Activated CD4-positive, CD25-positive, alpha-beta regulatory T cell treated with anti-CD3 and anti-CD28 coated beads, Interleukin-2, amount 50 U/mL, for 16 hours (primary cell): ENCODE results near the gene EEF2K.

ENCODE experiments used
- DNase-seq: peaks from one replicate; pipeline ENCODE4 v3.0.0-alpha.2; 2020; ENCODE audit warnings: low read depth, low spot score

Gene EEF2K

GRCh38 chr16:22240023-22240710, 34.1 kb downstream of the EEF2K start:
- DNase-seq = no peak

DNA sequence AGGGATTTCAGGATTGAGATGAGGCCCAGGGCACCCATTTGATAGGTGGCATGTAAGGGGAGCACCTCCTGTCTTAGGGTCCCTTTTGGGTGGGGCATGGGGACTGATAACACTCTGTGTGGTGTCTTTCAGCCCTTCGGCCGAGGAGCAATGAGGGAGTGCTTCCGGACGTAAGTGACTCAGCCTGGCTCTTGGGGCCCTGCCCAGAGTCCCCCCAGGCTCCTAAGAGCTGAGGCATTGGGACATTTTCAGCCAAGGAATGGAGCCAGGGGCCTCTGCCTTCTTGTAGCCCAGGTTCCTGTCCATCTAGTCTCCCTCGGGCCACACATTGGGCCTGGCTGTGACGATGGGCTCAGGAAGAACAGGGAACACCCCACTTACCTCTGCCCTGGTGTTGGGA, 44.4 kb downstream of the EEF2K start:
- DNase-seq = no peak

- no peak for DNase-seq
Measured at GRCh38 chr16:22252317-22252716, 46.2 kb downstream of the EEF2K start.

GRCh38 chr16:22253272-22253671, 47.2 kb downstream of the EEF2K start:
- no peak for DNase-seq

DNA sequence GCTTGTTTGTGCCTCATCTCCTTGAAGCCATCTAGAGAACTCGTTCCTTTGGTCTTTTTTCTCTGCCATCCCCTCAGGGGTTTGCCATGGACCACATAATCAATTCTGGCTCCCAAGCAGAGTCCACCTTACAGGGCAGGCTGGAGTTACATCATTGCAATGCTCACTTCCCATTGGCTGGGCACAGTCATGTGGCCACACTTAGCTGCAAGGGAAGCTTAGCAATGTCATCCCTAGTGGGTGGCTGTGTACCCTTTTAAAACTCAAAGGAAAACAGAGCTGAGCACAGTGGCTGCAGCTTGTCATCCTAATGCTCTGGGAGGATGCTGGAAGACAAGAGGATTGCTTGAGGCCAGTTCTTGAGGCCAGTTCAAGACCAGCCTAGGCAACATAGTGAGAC, 49.3 kb downstream of the EEF2K start:
- DNase-seq = no peak

DNA sequence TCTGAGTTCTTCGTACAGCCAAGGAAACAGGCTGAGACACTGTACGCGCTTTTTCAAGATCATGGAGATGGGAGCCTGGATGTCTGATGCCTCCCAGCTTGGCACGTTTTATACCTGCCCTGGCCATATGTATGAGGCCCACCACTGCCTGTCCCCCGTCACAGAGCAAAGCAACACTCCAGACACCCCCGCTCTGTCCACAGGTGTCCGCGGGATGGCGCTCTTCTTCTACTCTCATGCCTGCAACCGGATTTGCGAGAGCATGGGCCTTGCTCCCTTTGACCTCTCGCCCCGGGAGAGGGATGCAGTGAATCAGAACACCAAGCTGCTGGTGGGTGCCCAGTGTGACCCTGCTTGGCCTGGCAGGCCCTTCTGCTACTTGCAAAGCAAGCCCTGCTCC, 51.4 kb downstream of the EEF2K start:
- DNase-seq = no peak

DNA sequence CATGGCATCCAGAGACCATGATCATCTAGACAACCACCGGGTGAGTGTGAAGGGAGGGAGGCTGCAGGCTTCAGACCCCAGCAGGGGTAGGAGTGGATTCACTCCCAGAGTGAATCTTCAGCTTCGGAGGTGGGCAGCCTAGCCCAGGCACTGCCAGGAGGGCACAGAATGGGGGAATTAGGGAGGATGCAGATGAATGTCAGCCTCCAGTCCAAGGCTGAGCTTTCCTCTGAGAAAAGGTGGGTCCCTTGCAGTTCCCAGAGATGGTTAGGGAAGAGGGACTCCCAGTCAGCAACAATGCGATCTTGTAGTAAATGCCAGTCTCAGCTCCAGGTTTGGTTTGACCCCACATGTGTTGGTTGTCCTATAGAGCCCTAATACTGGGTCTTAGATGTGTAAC, 54.4 kb downstream of the EEF2K start:
- no peak for DNase-seq

GRCh38 chr16:22262460-22262859, 56.4 kb downstream of the EEF2K start:
- DNase-seq = no peak

DNA sequence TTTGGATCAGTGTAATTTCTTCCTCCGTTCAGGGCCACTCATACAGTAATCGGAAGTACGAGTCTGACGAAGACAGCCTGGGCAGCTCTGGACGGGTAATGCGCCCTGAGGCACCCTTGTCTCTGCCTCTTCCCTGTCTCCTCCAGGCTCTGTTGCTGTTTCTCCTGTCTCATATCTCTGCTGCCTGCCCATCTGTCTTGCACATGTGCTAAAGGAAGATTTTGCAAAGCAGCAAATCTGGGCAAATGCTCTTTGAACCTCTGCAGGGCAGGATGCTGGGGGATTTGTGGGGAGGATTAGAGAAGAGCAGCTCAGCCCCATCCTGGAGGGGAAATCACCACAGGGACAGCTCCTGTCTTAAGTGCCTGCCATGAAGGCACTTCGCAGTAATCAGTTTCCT, 58.7 kb downstream of the EEF2K start:
- no peak for DNase-seq

DNA sequence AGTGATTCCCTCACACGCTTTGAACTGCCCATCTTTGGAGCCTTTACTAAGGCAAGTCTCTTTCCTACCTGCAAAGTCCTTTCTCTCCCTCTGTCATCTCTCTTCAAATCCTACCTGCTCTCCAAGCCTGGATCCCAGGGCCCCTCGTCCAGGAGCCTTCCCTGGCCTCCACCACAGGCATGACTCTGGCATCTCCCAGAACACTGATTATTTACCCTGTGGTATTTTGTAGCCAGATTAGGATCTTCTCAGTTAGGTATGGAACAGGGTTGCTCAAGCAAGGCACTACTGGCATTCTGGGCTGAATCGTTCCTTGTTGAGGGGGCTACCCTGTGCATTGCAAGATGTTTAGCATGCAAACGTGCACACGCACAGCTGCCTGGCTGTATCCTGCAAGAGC, 59.3 kb downstream of the EEF2K start:
- DNase-seq = no peak

DNA sequence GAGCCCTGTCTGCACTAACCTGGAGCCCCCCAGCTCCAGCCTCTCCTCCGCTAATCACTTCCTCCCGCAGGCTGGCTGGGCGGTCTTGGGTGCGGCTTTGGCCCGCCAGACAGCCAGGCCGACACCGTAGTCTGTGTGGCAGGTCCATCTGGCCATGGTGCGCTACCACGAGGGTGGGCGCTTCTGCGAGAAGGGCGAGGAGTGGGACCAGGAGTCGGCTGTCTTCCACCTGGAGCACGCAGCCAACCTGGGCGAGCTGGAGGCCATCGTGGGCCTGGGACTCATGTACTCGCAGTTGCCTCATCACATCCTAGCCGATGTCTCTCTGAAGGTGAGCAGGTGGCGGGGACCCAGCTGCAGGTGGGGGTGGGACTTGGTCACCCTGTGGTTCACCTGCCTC, 60.5 kb downstream of the EEF2K start:
- DNase-seq = no peak

GRCh38 chr16:22267764-22268163, 61.7 kb downstream of the EEF2K start:
- DNase-seq = no peak

GRCh38 chr16:22270525-22270924, 64.4 kb downstream of the EEF2K start:
- DNase-seq = no peak

GRCh38 chr16:22272870-22273650, 67.0 kb downstream of the EEF2K start:
- no peak for DNase-seq

DNA sequence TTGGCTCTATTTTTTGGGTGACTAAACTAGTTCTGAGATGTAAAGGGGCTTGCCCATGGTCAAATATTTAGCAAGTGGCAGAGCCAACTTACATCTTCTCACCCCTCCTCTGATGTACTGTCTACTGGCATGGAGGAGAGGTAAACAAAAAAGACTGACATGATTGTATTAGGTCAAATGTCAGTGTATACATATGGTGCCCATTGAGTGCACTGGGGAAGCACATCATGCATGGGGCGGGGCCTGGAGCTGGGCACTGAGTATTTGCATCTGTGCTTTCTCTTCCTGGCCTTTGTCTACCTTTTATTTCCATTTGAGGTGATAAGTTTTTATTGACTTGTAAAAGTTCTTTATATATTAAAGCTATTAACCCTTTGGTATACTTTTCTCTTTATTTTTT, 68.8 kb downstream of the EEF2K start:
- no peak for DNase-seq

DNA sequence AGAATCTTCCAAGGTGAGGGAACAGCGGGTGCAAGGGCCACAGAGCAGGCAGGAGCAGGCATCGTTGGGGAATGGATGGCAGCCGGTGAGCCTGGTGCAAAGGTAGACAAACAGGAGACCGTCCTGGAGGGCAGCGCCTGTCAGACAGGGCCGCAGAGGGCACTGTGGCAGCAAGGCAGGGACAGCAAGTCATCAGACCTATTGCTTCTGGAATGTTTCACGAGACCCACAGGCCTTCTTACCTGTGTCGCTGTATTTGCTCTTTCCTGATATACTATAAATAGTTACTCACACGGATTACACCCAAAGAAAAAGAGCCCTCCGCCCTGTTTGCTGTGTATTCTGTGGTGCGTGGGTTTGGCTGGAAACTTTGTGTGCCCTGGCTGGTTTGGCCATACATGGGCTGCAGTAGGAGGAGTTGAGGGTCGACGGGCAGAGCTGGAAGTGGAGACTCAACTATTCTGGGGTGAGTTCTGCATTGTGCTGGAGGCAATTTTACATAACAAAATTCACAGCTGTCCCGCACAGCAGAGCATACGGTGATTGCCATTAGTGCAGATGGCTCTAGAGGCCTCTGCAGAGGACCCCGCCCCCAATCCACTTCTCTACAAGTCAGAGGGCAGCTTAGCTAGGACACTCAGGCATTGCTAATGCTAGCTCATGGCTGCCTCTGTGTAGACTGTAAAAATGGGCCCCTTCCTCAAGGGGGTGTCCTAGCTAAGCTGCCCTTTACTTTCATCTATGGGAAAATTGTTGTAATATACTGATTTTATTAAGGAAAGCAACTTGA, 72.6 kb downstream of the EEF2K start:
- no peak for DNase-seq

GRCh38 chr16:22282254-22282892, 76.3 kb downstream of the EEF2K start:
- DNase-seq = no peak

- no peak for DNase-seq
Measured at GRCh38 chr16:22284637-22285036, 78.6 kb downstream of the EEF2K start.

DNA sequence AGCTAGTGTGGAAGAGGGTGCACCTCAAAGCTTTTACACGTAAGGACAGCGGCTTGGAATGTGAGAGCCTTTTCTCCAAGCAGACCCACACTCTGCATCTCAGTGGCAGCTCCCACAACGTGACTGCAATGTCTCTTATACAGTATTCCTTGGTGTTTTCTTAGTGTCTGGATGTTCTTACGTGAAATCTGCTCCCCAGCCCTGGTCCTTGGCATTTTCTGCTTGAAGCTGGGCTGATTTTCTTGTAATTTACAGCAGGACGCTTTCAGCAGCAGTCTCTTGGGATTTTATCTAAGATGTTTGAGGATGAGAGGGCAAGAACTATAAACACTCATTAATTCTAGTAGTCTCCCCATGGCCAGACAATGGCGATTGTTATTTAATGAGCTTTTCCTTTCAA, 79.0 kb downstream of the EEF2K start:
- no peak for DNase-seq

GRCh38 chr16:22291020-22291419, 84.9 kb downstream of the EEF2K start:
- DNase-seq = no peak

DNA sequence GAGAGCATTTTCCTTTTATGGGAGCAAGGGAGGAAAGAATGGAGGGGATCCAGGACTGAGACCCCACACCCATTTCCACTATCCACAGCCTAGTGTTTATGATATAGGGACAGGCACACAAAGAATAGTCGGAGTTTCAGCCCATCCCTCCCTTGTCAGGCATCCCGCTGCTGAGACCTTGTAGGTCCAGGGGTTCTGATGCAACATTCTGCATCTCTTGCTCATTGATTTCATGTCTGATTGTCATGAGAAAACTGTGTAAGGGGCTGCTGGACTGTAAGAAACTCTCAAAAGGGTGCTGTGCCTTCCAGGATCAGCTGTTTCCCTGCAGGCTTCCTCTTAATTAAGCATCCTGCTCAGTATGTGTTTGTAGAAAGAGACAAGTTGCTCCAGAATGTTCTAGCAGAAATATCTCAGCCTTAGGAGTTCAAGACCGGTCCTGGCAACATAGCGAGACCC, 85.8 kb downstream of the EEF2K start:
- DNase-seq = no peak

DNA sequence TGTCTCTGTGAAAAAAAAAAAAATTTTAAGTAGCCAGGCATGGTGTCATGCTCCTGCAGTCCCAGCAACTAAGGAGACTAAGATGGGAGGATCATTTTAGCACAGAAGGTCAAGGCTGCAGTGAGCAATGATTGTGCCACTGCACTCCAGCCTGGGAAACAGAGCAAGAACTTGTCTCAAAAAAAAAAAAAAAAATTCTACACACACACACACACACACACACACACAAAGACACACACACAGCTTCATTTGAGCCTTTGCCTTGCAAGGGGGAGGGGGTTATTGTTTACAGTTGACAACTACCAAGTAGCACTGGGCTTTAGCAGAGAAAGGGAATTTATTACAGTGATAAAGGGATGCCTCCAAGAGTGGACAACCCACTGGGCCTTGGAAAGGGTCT, 86.2 kb downstream of the EEF2K start:
- DNase-seq = no peak
